ENCODE results near the gene PBX3. TPM values are rescaled to one million over a fixed set of nuclear protein-coding genes. Genes with fewer than 3 reads are reported as not detected.
A peak's percentile ranks its signal among the peaks of the same experiment; 100 is the strongest.

PBX3 gene
- total and polyA plus RNA-seq, 2 of the 13 experiments (the other 11 are each of a cell fraction or from before 2014, with no cell fraction given): 6.0 to 11.2 TPM

DNA sequence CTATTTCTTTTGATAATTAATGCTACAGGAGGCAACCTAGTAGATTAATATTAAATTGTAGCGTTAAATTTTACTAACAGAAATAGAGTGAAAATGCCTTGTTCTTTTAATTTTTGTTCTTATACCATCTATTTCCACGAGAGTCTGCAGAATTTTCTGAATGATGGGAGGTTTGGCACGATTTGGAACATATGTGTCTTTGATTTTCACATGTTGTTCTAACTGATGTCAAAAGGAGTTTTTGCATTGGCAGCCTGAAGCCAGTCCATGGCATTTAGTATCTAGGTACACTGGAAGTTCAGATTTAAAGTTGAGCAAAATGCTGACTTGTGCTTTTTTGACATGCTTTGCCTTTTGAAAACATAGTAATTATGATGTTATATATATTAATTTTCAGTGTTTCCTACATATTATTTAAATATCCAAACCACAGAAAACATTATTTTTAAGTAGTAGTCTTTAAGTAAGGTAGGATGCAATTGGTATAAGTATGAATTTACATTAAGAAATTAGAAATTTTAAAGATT is 103.0 kb downstream of the PBX3 start:
- Histone ChIP-seq H3K9ac (ENCODE audit: insufficient read depth, low read depth, low read length) (no peak overlapping the region), H3K9me3 (ENCODE audit: low read length) (no peaks in the 10 kb centered on the region), H3K4me1 (ENCODE audit: insufficient read depth, low read length) (peaks cover 44% of the 10 kb centered on the region), H2AFZ (ENCODE audit: low read length) (no peak overlapping the region), H3K4me2 (ENCODE audit: low read depth, low read length) (no peak overlapping the region; the same call in 1 of the 2 replicates), H3K27me3 (ENCODE audit: control insufficient read depth in 1 of 2, insufficient read depth in 2 of 2, low read length in 2 of 2) (no peaks in the 10 kb centered on the region), H3K4me3 (replicated peaks in 1 of 3; ENCODE audit: insufficient read depth in 1 of 3, low read depth in 2 of 3, low read length in 3 of 3) (no peak overlapping the region), H3K27ac (ENCODE audit: extremely low read length, insufficient read depth, low read length) (no peak overlapping the region), H3K79me2 (ENCODE audit: insufficient read depth, low read length) (no peaks in the 10 kb centered on the region), H3K36me3 (replicated peaks in 1 of 2; ENCODE audit: control insufficient read depth in 1 of 2, insufficient read depth in 2 of 2, low read length in 2 of 2) (no peaks in the 10 kb centered on the region), H4K20me1 (ENCODE audit: insufficient read depth, low read length) (no peaks in the 10 kb centered on the region)
- in situ Hi-C loops (cut with HindIII; ENCODE audit: extremely low pct_ligation_motif_present, low pct_unique_long_range_greater_than_20kb): no loop called here
- POLR2A ChIA-PET: no interaction called here
- 74% methylated on average over 3 of the region's 3 CpGs for WGBS (ENCODE audit: low lambda C conversion rate)
- ATAC-seq (no peak), DNase-seq (ENCODE audit: low spot score) (no peak), FAIRE-seq (no peak)
- intact Hi-C loops (cut with micrococcal nuclease; ENCODE audit: unreplicated experiment): no loop called here
- CTCF ChIA-PET (ENCODE audit: low intra/inter-chr PET ratio, low total read pairs): no interaction called here
- BruUV-seq (replicated peaks): no TSS peak
- TF ChIP-seq SCMH1 (CRISPR knock-in tag; IDR thresholded peaks at IDR 0.05; ENCODE audit: borderline replicate concordance): no peak
- peak; percentile 92 to 95 for TF ChIP-seq MAFK (conservative IDR thresholded peaks at IDR 0.05 in 1 of 2, IDR thresholded peaks at IDR 0.05 in 1 of 2; ENCODE audit: low read length in 2 of 2)
- TF ChIP-seq MAFF (IDR thresholded peaks at IDR 0.05; ENCODE audit: low read depth, low read length): peak; percentile 92

DNA sequence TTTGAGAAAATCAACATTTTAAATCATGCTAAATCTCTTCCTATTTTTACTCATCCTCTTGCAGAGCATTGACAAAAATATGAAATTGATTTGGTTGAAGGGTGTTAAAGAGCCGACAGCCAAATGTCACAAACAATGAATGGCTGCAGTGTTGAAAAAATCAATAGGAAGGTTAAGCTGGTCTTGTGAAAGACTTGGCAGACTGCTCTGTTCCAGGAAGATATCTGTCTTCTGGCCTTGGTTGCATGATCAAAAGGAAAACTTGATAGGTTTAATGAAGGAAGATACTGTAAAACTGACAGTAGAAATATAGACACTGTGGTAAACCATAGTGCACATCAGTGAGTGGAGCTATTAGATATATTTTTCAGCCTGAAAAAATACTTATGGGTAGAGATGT is 103.6 kb downstream of the PBX3 start:
- in situ Hi-C loops (cut with HindIII; ENCODE audit: extremely low pct_ligation_motif_present, low pct_unique_long_range_greater_than_20kb): no loop called here
- no peaks in the 10 kb centered on the region for H3K36me3 ChIP-seq (replicated peaks in 1 of 2; ENCODE audit: control insufficient read depth in 1 of 2, insufficient read depth in 2 of 2, low read length in 2 of 2)
- no peak overlapping the region for H2AFZ ChIP-seq (ENCODE audit: low read length)
- peak overlapping the region; percentile 29; the same call in 1 of the 2 replicates for H3K4me2 ChIP-seq (ENCODE audit: low read depth, low read length)
- intact Hi-C loops (cut with micrococcal nuclease; ENCODE audit: unreplicated experiment): no loop called here
- peak; percentile 77 for FAIRE-seq
- no peaks in the 10 kb centered on the region for H3K79me2 ChIP-seq (ENCODE audit: insufficient read depth, low read length)
- H3K9ac ChIP-seq (ENCODE audit: insufficient read depth, low read depth, low read length): no peak overlapping the region
- 0% methylated on average over 1 of the region's 1 CpG for WGBS (ENCODE audit: low lambda C conversion rate)
- no peaks in the 10 kb centered on the region for H3K9me3 ChIP-seq (ENCODE audit: low read length)
- H3K4me3 ChIP-seq (replicated peaks in 1 of 3; ENCODE audit: insufficient read depth in 1 of 3, low read depth in 2 of 3, low read length in 3 of 3): no peak overlapping the region; a peak in 1 of 6 replicates
- peak; percentile 65 for ATAC-seq
- no peak overlapping the region for H3K27ac ChIP-seq (ENCODE audit: extremely low read length, insufficient read depth, low read length)
- DNase-seq (ENCODE audit: low spot score): peak; percentile 78
- CTCF ChIA-PET (ENCODE audit: low intra/inter-chr PET ratio, low total read pairs): no interaction called here
- BruUV-seq (replicated peaks): no TSS peak
- H4K20me1 ChIP-seq (ENCODE audit: insufficient read depth, low read length): no peaks in the 10 kb centered on the region
- H3K27me3 ChIP-seq (ENCODE audit: control insufficient read depth in 1 of 2, insufficient read depth in 2 of 2, low read length in 2 of 2): no peaks in the 10 kb centered on the region
- POLR2A ChIA-PET: no interaction called here
- H3K4me1 ChIP-seq (ENCODE audit: insufficient read depth, low read length): peaks cover 44% of the 10 kb centered on the region
- no peak for TF ChIP-seq KMT2A (CRISPR knock-in tag; IDR thresholded peaks at IDR 0.05)
- TF ChIP-seq PITX1 (CRISPR knock-in tag; IDR thresholded peaks at IDR 0.05): peak; percentile 87; the same call in 1 of the 2 replicates
- TF ChIP-seq KDM5A (IDR thresholded peaks at IDR 0.05; ENCODE audit: borderline replicate concordance, low read length): no peak
- TF ChIP-seq ZNF761 (CRISPR knock-in tag; conservative IDR thresholded peaks at IDR 0.05): no peak
- TF ChIP-seq ZNF772 (CRISPR knock-in tag; IDR thresholded peaks at IDR 0.05): no peak
- TF ChIP-seq NFE2 (CRISPR knock-in tag; IDR thresholded peaks at IDR 0.05): no peak
- peak; percentile 77 for TF ChIP-seq NR2F6 (IDR thresholded peaks at IDR 0.05)
- peak; percentile 74 for TF ChIP-seq NR2F6 (CRISPR knock-in tag; IDR thresholded peaks at IDR 0.05)
- TF ChIP-seq, protein P1, sequence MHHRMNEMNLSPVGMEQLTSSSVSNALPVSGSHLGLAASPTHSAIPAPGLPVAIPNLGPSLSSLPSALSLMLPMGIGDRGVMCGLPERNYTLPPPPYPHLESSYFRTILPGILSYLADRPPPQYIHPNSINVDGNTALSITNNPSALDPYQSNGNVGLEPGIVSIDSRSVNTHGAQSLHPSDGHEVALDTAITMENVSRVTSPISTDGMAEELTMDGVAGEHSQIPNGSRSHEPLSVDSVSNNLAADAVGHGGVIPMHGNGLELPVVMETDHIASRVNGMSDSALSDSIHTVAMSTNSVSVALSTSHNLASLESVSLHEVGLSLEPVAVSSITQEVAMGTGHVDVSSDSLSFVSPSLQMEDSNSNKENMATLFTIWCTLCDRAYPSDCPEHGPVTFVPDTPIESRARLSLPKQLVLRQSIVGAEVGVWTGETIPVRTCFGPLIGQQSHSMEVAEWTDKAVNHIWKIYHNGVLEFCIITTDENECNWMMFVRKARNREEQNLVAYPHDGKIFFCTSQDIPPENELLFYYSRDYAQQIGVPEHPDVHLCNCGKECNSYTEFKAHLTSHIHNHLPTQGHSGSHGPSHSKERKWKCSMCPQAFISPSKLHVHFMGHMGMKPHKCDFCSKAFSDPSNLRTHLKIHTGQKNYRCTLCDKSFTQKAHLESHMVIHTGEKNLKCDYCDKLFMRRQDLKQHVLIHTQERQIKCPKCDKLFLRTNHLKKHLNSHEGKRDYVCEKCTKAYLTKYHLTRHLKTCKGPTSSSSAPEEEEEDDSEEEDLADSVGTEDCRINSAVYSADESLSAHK (CRISPR knock-in tag; IDR thresholded peaks at IDR 0.05; ENCODE audit: borderline replicate concordance): no peak
- no peak for TF ChIP-seq ZNF501 (CRISPR knock-in tag; IDR thresholded peaks at IDR 0.05)
- TF ChIP-seq TEAD3 (CRISPR knock-in tag; optimal IDR thresholded peaks at IDR 0.05; ENCODE audit: borderline replicate concordance): no peak
- no peak for TF ChIP-seq FOXC1 (CRISPR knock-in tag; IDR thresholded peaks at IDR 0.05; ENCODE audit: borderline replicate concordance)
- peak; percentile 89 for TF ChIP-seq NFIC (IDR thresholded peaks at IDR 0.05; ENCODE audit: low read length)
- peak; percentile 82 for TF ChIP-seq CEBPG (CRISPR knock-in tag; IDR thresholded peaks at IDR 0.05)
- TF ChIP-seq ZMYM3 (CRISPR knock-in tag; IDR thresholded peaks at IDR 0.05): peak; percentile 47; the same call in 1 of the 2 replicates

Measured in HepG2 (cell line).